Mucosa of rectum (tissue), 2 donors: ENCODE results near the gene ARHGAP27.
"Not testable (repeated sequence)": the region's sequence is repeated elsewhere in the genome, so short reads cannot be mapped to it uniquely, and the experiment has no call there.

Source experiments
- H3K27ac ChIP-seq, 2 donors: one replicate each; pipeline ENCODE4 v1.7.0; 2013; ENCODE audit warnings: inconsistent platforms in 2 of 2, low read depth in 2 of 2, low read length in 2 of 2
- H3K27me3 ChIP-seq, 2 donors: one replicate each; pipeline ENCODE4 v1.7.0; 2013; ENCODE audit warnings: low read length in 2 of 2; ENCODE audit not compliant: control insufficient read depth in 2 of 2, insufficient read depth in 2 of 2
- H3K36me3 ChIP-seq, 2 donors: one replicate each; pipeline ENCODE4 v1.7.0; 2013; ENCODE audit warnings: low read length in 2 of 2; ENCODE audit not compliant: control insufficient read depth in 2 of 2, insufficient read depth in 2 of 2
- H3K4me1 ChIP-seq, 2 donors: one replicate each; pipeline ENCODE4 v1.7.0; 2013; ENCODE audit warnings: low read length in 2 of 2, mild to moderate bottlenecking in 1 of 2; ENCODE audit not compliant: control insufficient read depth in 2 of 2, insufficient read depth in 2 of 2
- H3K4me3 ChIP-seq, 2 donors: one replicate each; pipeline ENCODE4 v1.7.0; 2013; ENCODE audit warnings: low read length in 2 of 2
- H3K9ac ChIP-seq, 2 donors: one replicate each; pipeline ENCODE4 v1.7.0; 2013; ENCODE audit warnings: low read length in 2 of 2, low read depth in 1 of 2, mild to moderate bottlenecking in 1 of 2
- H3K9me3 ChIP-seq, 2 donors: one replicate each; pipeline ENCODE4 v1.7.0; 2013; ENCODE audit warnings: low read length in 2 of 2; ENCODE audit not compliant: control insufficient read depth in 2 of 2
- donor health status: healthy.
- donor health status: Normal muscosa, but diverticular disease.

Gene ARHGAP27

GRCh38 chr17:45432405-45433158, at the start of gene ARHGAP27:
TSS of gene ARHGAP27 (minus strand) at chr17:45432870. CDS start at chr17:45430279, 2,591 bp downstream.
- Histone ChIP-seq H3K27me3 (no peaks in the 10 kb centered on the region), H3K9ac (peak within 1 kb of the TSS; percentile 85 to 87), H3K27ac (peak within 1 kb of the TSS; percentile 91 to 92), H3K36me3 (peaks cover under 1 to 16% of the 10 kb centered on the region in 2 donors), H3K9me3 (no peaks in the 10 kb centered on the region), H3K4me3 (peak within 1 kb of the TSS; percentile 75), H3K4me1 (peaks cover 27% of the 10 kb centered on the region in 2 donors)

- not testable (repeated sequence) for H3K27ac ChIP-seq, H3K9ac ChIP-seq, H3K9me3 ChIP-seq, H3K27me3 ChIP-seq, H3K36me3 ChIP-seq, H3K4me3 ChIP-seq
- peaks cover 8 to 11% of the 10 kb centered on the region in 2 donors for H3K4me1 ChIP-seq
Observed at GRCh38 chr17:45482317-45482716, 49.6 kb upstream of the ARHGAP27 start.

- not testable (repeated sequence) for H3K27ac ChIP-seq, H3K4me3 ChIP-seq, H3K9me3 ChIP-seq, H3K4me1 ChIP-seq, H3K27me3 ChIP-seq, H3K9ac ChIP-seq
- H3K36me3 ChIP-seq: peaks cover 5 to 23% of the 10 kb centered on the region in 2 donors
Observed at GRCh38 chr17:45475436-45475835, 42.8 kb upstream of the ARHGAP27 start.

- not testable (repeated sequence) for H3K27me3 ChIP-seq, H3K4me3 ChIP-seq, H3K9me3 ChIP-seq, H3K4me1 ChIP-seq, H3K27ac ChIP-seq, H3K9ac ChIP-seq
- peaks cover 5 to 19% of the 10 kb centered on the region in 2 donors for H3K36me3 ChIP-seq
Observed at GRCh38 chr17:45472249-45472648, 39.6 kb upstream of the ARHGAP27 start.

- not testable (repeated sequence) for H3K4me3 ChIP-seq
Observed at GRCh38 chr17:45469204-45469563, 36.5 kb upstream of the ARHGAP27 start.

GRCh38 chr17:45468293-45469203, 35.9 kb upstream of the ARHGAP27 start:
- not testable (repeated sequence) for H3K9me3 ChIP-seq, H3K4me1 ChIP-seq, H3K36me3 ChIP-seq, H3K4me3 ChIP-seq, H3K27me3 ChIP-seq, H3K9ac ChIP-seq
- H3K27ac ChIP-seq: peak overlapping the region; percentile 55 to 61

More at GRCh38 chr17:45469204-45469563, 36.5 kb upstream of the ARHGAP27 start:
- H3K36me3 ChIP-seq, H3K4me1 ChIP-seq, H3K9me3 ChIP-seq, H3K9ac ChIP-seq, H3K27me3 ChIP-seq: not testable (repeated sequence)
- H3K27ac ChIP-seq: peak overlapping the region; percentile 16 to 55

GRCh38 chr17:45461524-45462327, 29.1 kb upstream of the ARHGAP27 start:
- H3K9me3 ChIP-seq, H3K4me1 ChIP-seq, H3K4me3 ChIP-seq, H3K9ac ChIP-seq, H3K27me3 ChIP-seq, H3K36me3 ChIP-seq: not testable (repeated sequence)
- peak overlapping the region; percentile 43 to 70 for H3K27ac ChIP-seq

- H3K4me1 ChIP-seq, H3K36me3 ChIP-seq, H3K4me3 ChIP-seq, H3K27me3 ChIP-seq, H3K27ac ChIP-seq, H3K9ac ChIP-seq, H3K9me3 ChIP-seq: not testable (repeated sequence)
Observed at GRCh38 chr17:45460422-45460821, 27.8 kb upstream of the ARHGAP27 start.

GRCh38 chr17:45454341-45454740, 21.7 kb upstream of the ARHGAP27 start:
- H3K9ac ChIP-seq, H3K27me3 ChIP-seq, H3K36me3 ChIP-seq: not testable (repeated sequence)

GRCh38 chr17:45453731-45454130, 21.1 kb upstream of the ARHGAP27 start:
- not testable (repeated sequence) for H3K4me1 ChIP-seq, H3K4me3 ChIP-seq, H3K27me3 ChIP-seq, H3K27ac ChIP-seq, H3K9ac ChIP-seq, H3K36me3 ChIP-seq, H3K9me3 ChIP-seq

More at GRCh38 chr17:45454341-45454740, 21.7 kb upstream of the ARHGAP27 start:
- not testable (repeated sequence) for H3K9me3 ChIP-seq, H3K4me1 ChIP-seq, H3K27ac ChIP-seq, H3K4me3 ChIP-seq
